GM23338 (cell line): ENCODE data around the gene TERC. TPM values are rescaled to one million over a fixed set of nuclear protein-coding genes. Genes with fewer than 3 reads are reported as not detected.

Experiments used
- ATAC-seq: fragments of 200-7000 bp; cut with Tn5 transposase; 3 replicates; pipeline ENCODE4 v1.9.1; 2020
- DNase-seq: peaks from one replicate; pipeline ENCODE4 v3.0.0-alpha.2; 2015; ENCODE audit warnings: low spot score
- H2AFZ ChIP-seq: fragments of 200-600 bp; sonication (generic); 2 replicates; pipeline ENCODE4 v1.8.0; 2016; ENCODE audit warnings: antibody characterized with exemption, mild to moderate bottlenecking, moderate library complexity
- H3F3A ChIP-seq: fragments of 200-600 bp; sonication (generic); replicated peaks from 2 replicates; pipeline ENCODE4 v1.8.0; 2017; ENCODE audit warnings: antibody characterized with exemption, mixed run types, low read depth
- H3K27ac ChIP-seq: fragments of 200-600 bp; sonication (generic); 2 replicates; pipeline ENCODE4 v1.6.1; 2016; ENCODE audit warnings: low read depth
- H3K27me3 ChIP-seq: fragments of 200-600 bp; sonication (generic); 2 replicates; pipeline ENCODE4 v1.8.0; 2016; ENCODE audit warnings: mild to moderate bottlenecking, mixed run types, moderate library complexity; ENCODE audit not compliant: insufficient read depth
- H3K36me3 ChIP-seq: fragments of 200-600 bp; sonication (generic); 2 replicates; pipeline ENCODE4 v1.8.0; 2016; ENCODE audit warnings: mild to moderate bottlenecking; ENCODE audit not compliant: insufficient read depth
- H3K4me1 ChIP-seq: fragments of 200-600 bp; sonication (generic); 2 replicates; pipeline ENCODE4 v1.8.0; 2016; ENCODE audit warnings: mild to moderate bottlenecking, moderate library complexity; ENCODE audit not compliant: insufficient read depth
- H3K4me2 ChIP-seq: fragments of 200-600 bp; sonication (generic); 2 replicates; pipeline ENCODE4 v1.7.1; 2017; ENCODE audit warnings: mixed run types
- H3K4me3 ChIP-seq: fragments of 200-600 bp; sonication (generic); 2 replicates; pipeline ENCODE4 v1.6.1; 2016; ENCODE audit warnings: mixed run types
- H3K79me2 ChIP-seq: fragments of 200-600 bp; sonication (generic); replicated peaks from 2 replicates; pipeline ENCODE4 v1.8.0; 2017; ENCODE audit warnings: mild to moderate bottlenecking; ENCODE audit not compliant: insufficient read depth
- H3K9me2 ChIP-seq: fragments of 200-600 bp; sonication (generic); 2 replicates; pipeline ENCODE4 v1.8.0; 2017; ENCODE audit not compliant: insufficient read depth
- H4K20me1 ChIP-seq: fragments of 200-600 bp; sonication (generic); replicated peaks from 2 replicates; pipeline ENCODE4 v1.8.0; 2017; ENCODE audit warnings: mild to moderate bottlenecking; ENCODE audit not compliant: insufficient read depth
- H3K27ac Mint-ChIP-seq: 2 replicates; pipeline ENCODE4 v1.8.0; 2020; ENCODE audit warnings: inconsistent platforms, mild to moderate bottlenecking, moderate library complexity, mixed read lengths
- H3K27me3 Mint-ChIP-seq: 3 replicates; pipeline ENCODE4 v1.8.0; 2022; ENCODE audit warnings: low read depth, mild to moderate bottlenecking, moderate library complexity, mixed read lengths, inconsistent platforms; ENCODE audit not compliant: insufficient read depth, poor library complexity
- H3K36me3 Mint-ChIP-seq: 3 replicates; pipeline ENCODE4 v1.8.0; 2021; ENCODE audit warnings: low read depth, mild to moderate bottlenecking, inconsistent platforms, moderate library complexity, mixed read lengths
- H3K4me1 Mint-ChIP-seq: 3 replicates; pipeline ENCODE4 v1.8.0; 2020; ENCODE audit warnings: mild to moderate bottlenecking, inconsistent platforms, mixed read lengths
- H3K4me3 Mint-ChIP-seq: 3 replicates; pipeline ENCODE4 v1.8.0; 2021; ENCODE audit warnings: moderate library complexity, mild to moderate bottlenecking, inconsistent platforms, mixed read lengths
- H3K9me3 Mint-ChIP-seq: 3 replicates; pipeline ENCODE4 v1.8.0; 2020; ENCODE audit warnings: moderate library complexity, mild to moderate bottlenecking, inconsistent platforms, mixed read lengths
- CREB1 ChIP-seq: fragments of 250-450 bp; sonication (Bioruptor Pico); IDR thresholded peaks from 2 replicates; pipeline ENCODE4 v1.5.0; 2020; ENCODE audit warnings: low read depth, mild to moderate bottlenecking, moderate library complexity
- CTCF ChIP-seq, 2 experiments: fragments of 200-600 bp in 1 of 2; sonication (generic) in 1 of 2; conservative IDR thresholded peaks; 2 replicates each; pipeline versions ENCODE4 v1.5.1 to v1.6.1; 2016 to 2017; ENCODE audit warnings: antibody characterized with exemption in 2 of 2, low read depth in 2 of 2, mild to moderate bottlenecking in 2 of 2, moderate library complexity in 1 of 2
- ETS1 ChIP-seq: IDR thresholded peaks from 2 replicates; pipeline ENCODE4 v1.6.1; 2016; ENCODE audit warnings: antibody characterized with exemption
- EZH2 ChIP-seq: fragments of 200-600 bp; sonication (generic); IDR thresholded peaks from one replicate; pipeline ENCODE4 v1.8.0; 2017; ENCODE audit warnings: antibody characterized with exemption, mild to moderate bottlenecking, low read depth; ENCODE audit not compliant: unreplicated experiment
- EZH2phosphoT487 ChIP-seq: fragments of 200-600 bp; sonication (generic); IDR thresholded peaks from one replicate; pipeline ENCODE4 v1.8.1; 2018; ENCODE audit warnings: antibody characterized with exemption; ENCODE audit not compliant: unreplicated experiment
- JUNB ChIP-seq: IDR thresholded peaks from one replicate; pipeline ENCODE4 v1.6.1; 2016; ENCODE audit warnings: antibody characterized with exemption; ENCODE audit not compliant: unreplicated experiment
- NANOG ChIP-seq: IDR thresholded peaks from 2 replicates; pipeline ENCODE4 v1.6.1; 2016; ENCODE audit warnings: antibody characterized with exemption, borderline replicate concordance
- POLR2AphosphoS5 ChIP-seq: IDR thresholded peaks from 2 replicates; pipeline ENCODE4 v1.6.1; 2016; ENCODE audit warnings: antibody characterized with exemption, low read depth
- REST ChIP-seq: IDR thresholded peaks from one replicate; pipeline ENCODE4 v1.6.1; 2018; ENCODE audit warnings: antibody characterized with exemption; ENCODE audit not compliant: unreplicated experiment
- STAT1 ChIP-seq: IDR thresholded peaks from one replicate; pipeline ENCODE4 v1.6.1; 2016; ENCODE audit warnings: antibody characterized with exemption; ENCODE audit not compliant: unreplicated experiment
- ZNF114 ChIP-seq: fragments of 250-450 bp; sonication (Bioruptor Pico); IDR thresholded peaks from 2 replicates; pipeline ENCODE4 v1.5.0; 2020; ENCODE audit warnings: mild to moderate bottlenecking, moderate library complexity
- ZNF331 ChIP-seq: fragments of 250-450 bp; sonication (Bioruptor Pico); IDR thresholded peaks from 2 replicates; pipeline ENCODE4 v1.5.0; 2020; ENCODE audit warnings: low read depth, mild to moderate bottlenecking, moderate library complexity
- ZNF462 ChIP-seq: fragments of 250-450 bp; sonication (Bioruptor Pico); IDR thresholded peaks from 2 replicates; pipeline ENCODE4 v1.5.0; 2020; ENCODE audit warnings: mild to moderate bottlenecking, moderate library complexity
- polyA plus RNA-seq: library from polyadenylated mRNA; unstranded; fragments of >200 nt; fragmentation: Nextera tagmentation; extraction: Ambion mirVana; gene quantifications from 2 replicates; pipeline ENCODE4 v1.2.1, GENCODE V29; 2016
- total RNA-seq: library from RNA; depleted of rRNA; stranded (reverse); fragments of >200 nt; shearing (Covaris generic); gene quantifications from 2 replicates; pipeline ENCODE4 v1.2.3, GENCODE V29; 2014

Gene TERC
- total and polyA plus RNA-seq, 2 experiments from 2014 or later, result 1.7 to 206 TPM

- Histone ChIP-seq H2AFZ (no peak overlapping the region; the same call in 1 of the 2 replicates), H3F3A (no peaks in the 10 kb centered on the region), H3K9me2 (no peaks in the 10 kb centered on the region), H3K27me3 (no peaks in the 10 kb centered on the region), H3K4me3 (no peak overlapping the region), H3K4me1 (no peaks in the 10 kb centered on the region), H4K20me1 (no peaks in the 10 kb centered on the region), H3K79me2 (no peaks in the 10 kb centered on the region), H3K4me2 (no peak overlapping the region), H3K36me3 (no peaks in the 10 kb centered on the region), H3K27ac (no peak overlapping the region)
- Mint-ChIP-seq H3K4me1 (peaks cover 4% of the 10 kb centered on the region; the same call in 2 of the 3 replicates), H3K4me3 (no peak overlapping the region), H3K9me3 (no peaks in the 10 kb centered on the region), H3K27me3 (no peaks in the 10 kb centered on the region), H3K27ac (no peak overlapping the region), H3K36me3 (no peaks in the 10 kb centered on the region)
- ATAC-seq (no peak), DNase-seq (no peak)
- TF ChIP-seq STAT1 (no peak), REST (no peak), CREB1 (CRISPR knock-in tag) (no peak), CTCF (conservative IDR thresholded peaks at IDR 0.05; ENCODE audit: low read depth in 2 of 2) (no peak), ZNF331 (CRISPR knock-in tag) (no peak), POLR2AphosphoS5 (no peak), EZH2phosphoT487 (no peak), NANOG (no peak), JUNB (no peak), ZNF114 (CRISPR knock-in tag) (no peak), ZNF462 (CRISPR knock-in tag) (no peak), ETS1 (no peak), EZH2 (no peak)
Observed at GRCh38 chr3:169755488-169755887, 9.4 kb downstream of the TERC start.
